Islet of Langerhans (tissue), 1 donor: ENCODE measurements around the gene AGBL4.
"Not testable (repeated sequence)": the region's sequence is repeated elsewhere in the genome, so short reads cannot be mapped to it uniquely, and the experiment has no call there.

Experiments
- FAIRE-seq: peaks from one replicate; lab custom pipeline; 2011; peaks lifted over from hg19 to GRCh38; lab: Jason Lieb, UNC

The AGBL4 gene

GRCh38 chr1:48530727-48531351 is 1492.9 kb downstream of the AGBL4 start:
- FAIRE-seq = no peak

GRCh38 chr1:48527051-48527450 is 1496.7 kb downstream of the AGBL4 start:
- no peak for FAIRE-seq

GRCh38 chr1:48526008-48526710 is 1497.6 kb downstream of the AGBL4 start:
- no peak for FAIRE-seq

GRCh38 chr1:48524892-48525467 is 1498.8 kb downstream of the AGBL4 start:
- no peak for FAIRE-seq

GRCh38 chr1:48523558-48523957 is 1500.2 kb downstream of the AGBL4 start:
- FAIRE-seq = no peak

- not testable (repeated sequence) for FAIRE-seq
Measured at GRCh38 chr1:48519896-48520295, 1503.9 kb downstream of the AGBL4 start.

GRCh38 chr1:48506870-48507269 is 1516.9 kb downstream of the AGBL4 start:
- FAIRE-seq = no peak

- FAIRE-seq = no peak
Measured at GRCh38 chr1:48500541-48501450, 1523.0 kb downstream of the AGBL4 start.

- no peak for FAIRE-seq
Measured at GRCh38 chr1:48499211-48499735, 1524.5 kb downstream of the AGBL4 start.

GRCh38 chr1:48498096-48498791 is 1525.5 kb downstream of the AGBL4 start:
- no peak for FAIRE-seq

- no peak for FAIRE-seq
Measured at GRCh38 chr1:48495911-48496310, 1527.8 kb downstream of the AGBL4 start.

- no peak for FAIRE-seq
Measured at GRCh38 chr1:48495166-48495565, 1528.6 kb downstream of the AGBL4 start.

GRCh38 chr1:48493970-48494769 is 1529.6 kb downstream of the AGBL4 start:
- no peak for FAIRE-seq

GRCh38 chr1:48493041-48493440 is 1530.7 kb downstream of the AGBL4 start:
- FAIRE-seq = no peak

GRCh38 chr1:48492392-48492791 is 1531.4 kb downstream of the AGBL4 start:
- no peak for FAIRE-seq

- no peak for FAIRE-seq
Measured at GRCh38 chr1:48488721-48489120, 1535.0 kb downstream of the AGBL4 start.
